HTERT RPE-1 (cell line): Measurements from ENCODE around the gene YY2.
"Not testable (repeated sequence)": the region's sequence is repeated elsewhere in the genome, so short reads cannot be mapped to it uniquely, and the experiment has no call there.

Source experiments
- in situ Hi-C: fragments of 300-500 bp; cut with MboI; formaldehyde crosslinking; loops from 4 replicates; pipeline ENCODE4 v1.14.3; 2020; ENCODE audit warnings: low sequenced_read_pairs

Gene YY2

DNA sequence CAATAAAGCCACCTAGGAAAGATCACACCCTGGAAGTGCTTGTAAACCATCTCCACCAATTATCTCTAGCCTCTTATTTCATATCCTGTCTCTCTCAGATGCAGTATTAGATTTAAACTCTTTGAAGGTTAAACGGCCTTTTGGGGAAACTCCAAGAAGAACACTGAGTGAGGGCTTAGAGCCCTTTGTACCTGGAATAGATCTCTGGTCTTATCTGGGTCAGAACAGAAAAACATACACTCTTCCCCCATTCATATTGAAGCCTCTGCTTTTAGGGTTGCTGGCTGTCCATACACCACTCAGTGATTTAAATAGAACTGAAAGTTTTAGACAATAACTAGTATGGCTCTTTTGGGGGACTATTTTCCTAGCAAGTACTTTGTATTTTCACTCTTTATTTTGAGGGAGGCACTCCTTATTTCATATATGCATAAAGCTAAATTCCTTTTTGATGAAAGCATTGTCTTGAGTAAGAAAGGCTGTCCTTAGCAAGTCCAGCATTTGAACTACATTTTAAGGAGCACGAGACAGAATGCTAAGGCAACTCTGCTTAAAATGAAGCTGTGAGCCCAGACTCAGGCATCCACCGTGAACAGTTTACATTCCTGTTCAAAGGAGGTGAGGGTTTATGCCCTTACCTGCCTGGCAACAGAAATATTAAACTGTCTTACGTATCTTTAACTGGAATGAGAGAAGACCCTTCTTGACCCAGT is 17.4 kb downstream of the YY2 start:
- in situ Hi-C loops = no loop called here

DNA sequence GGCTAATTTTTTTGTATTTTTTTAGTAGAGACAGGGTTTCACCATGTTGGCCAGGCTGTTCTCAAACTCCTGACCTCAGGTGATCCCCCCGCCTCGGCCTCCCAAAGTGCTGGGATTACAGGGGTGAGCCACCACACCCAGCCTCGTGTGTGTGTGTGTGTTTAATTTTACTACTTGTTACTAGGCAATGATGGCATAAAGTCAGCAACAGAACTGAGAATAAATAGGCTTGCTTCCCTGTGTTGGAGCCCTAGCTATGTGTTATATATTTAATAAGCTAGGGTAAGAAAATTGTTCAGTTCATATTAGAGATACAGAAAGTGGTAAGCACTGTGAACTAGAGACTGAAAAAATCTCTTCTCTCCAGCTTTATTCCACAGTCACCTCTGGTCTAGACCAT is 18.4 kb downstream of the YY2 start:
- in situ Hi-C loops = not testable (repeated sequence)

DNA sequence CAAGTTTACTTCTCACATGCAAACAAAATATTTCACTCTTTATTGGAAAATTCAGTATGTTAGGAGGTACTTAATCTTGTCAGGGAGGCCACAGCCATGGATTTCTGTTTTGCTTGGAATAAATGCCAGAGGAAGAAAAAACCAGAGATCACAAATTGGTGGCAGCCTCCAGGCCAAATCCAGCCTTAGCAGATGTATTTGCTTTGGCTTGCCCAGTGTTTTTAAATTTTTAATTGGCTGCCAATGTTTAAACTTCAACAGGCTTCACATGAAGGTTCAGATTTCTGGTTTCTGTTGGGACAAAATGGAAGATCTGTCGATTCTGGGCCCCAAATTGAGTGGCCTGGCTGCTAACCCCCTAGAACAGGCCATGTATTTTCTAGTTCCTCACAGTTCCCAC is 19.2 kb downstream of the YY2 start:
- in situ Hi-C loops = no loop called here

DNA sequence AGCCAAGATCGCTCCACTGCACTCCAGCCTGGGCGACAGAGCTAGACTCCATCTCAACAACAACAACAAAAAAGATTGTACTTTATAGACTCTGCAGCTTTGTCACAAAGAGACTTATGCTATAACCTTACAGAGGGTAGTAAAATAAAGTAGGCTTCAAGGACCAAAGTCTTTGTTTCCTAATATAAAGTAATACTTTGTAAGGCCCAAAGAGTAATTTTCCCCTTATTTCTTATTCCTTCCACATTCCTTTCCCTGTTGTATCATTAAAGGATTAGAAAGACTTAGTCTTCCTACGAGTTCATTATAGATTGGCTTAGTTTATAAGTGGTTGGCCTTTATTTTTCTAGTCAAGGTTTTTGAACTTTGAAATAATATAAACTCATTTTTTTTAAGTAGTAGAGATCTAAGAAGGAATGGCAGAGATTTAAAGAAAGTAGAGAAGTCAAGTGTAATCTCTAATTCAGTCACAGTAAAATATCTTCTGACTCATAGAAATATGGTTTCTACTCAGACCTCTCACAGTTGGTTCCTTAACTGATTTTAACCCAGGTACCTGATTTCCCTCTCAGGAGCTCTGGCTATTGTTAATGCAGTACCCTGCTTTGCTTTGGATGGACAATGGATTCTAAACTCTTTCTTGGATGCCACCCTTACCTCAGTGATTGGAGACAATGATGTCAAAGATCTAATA is 26.2 kb downstream of the YY2 start:
- in situ Hi-C loops = no loop called here

DNA sequence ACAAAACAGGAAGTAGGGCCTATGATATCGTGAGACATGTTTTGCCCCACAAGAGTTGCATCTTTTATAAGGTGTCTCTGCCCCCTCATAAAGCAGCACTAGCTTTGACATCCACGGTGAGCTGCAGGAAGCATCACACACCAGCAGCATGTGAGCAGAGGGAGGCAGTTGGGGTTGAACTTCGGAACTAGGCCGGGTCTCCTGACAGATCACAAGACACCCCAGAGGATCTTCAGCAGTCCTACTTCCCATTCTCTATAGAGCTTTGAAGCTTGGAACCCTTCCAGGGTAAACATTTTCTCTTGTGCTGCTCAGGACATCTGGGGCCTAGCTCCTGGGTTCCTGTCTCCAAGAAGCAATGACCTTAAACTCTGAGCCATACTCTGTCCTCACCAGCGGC is 27.5 kb downstream of the YY2 start:
- in situ Hi-C loops = no loop called here

DNA sequence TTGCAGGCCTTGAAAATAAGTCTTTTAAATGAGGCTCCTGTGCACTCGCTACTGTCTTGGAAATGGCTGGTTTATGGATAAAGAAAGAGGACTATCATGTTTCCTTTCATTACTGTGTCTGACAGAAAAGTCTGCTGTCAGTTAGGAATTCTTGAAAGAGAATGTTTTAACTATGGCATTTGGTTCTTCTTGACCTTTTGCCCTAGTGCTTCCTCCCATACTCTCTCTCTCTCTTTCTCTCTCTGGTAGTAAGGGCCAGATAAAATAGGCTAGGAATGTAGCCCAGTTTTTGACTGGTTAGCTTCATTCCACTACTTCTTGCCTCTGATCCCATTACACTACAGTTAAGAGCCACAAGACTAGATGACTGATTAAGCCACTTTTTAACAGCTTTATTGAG is 29.8 kb downstream of the YY2 start:
- in situ Hi-C loops = no loop called here

DNA sequence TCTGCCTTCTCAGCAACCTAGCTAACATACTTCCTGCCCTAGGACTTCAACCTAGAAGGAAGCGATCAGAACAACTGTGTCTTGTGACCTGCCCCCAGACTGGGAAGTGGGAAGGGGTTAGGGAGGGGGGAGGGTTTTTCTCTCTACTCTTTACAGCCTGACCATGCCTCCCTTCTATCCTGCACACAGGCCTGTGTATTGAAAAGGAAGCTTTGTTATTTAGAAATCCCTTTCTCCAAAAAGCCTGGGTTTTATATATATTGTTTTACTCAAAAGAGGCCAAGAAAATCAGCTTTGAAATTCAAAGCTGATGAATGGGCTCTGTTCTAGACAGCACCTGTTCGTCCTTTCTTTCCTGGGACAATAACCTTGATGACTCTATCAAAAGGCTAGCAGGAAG is 49.5 kb downstream of the YY2 start:
- in situ Hi-C loops = no loop called here

DNA sequence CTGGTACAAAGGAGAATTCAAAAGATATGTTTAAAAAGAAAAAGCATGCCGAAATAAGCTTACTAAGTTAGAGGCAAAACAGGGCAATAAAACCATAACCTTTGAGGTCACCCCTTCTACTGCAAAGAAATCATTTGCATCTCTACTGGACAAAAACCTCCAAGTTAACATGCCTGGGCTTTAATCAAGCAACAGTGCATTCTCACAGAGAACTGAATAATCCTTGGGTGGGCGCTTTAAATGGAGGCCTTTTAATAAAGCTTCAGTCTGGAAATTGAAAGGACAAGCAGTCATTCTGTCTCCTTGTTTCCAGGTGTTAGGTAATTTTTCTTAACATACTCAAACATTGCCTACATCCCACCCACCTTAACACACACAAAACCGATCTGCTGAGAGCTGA is 50.2 kb downstream of the YY2 start:
- in situ Hi-C loops = no loop called here

DNA sequence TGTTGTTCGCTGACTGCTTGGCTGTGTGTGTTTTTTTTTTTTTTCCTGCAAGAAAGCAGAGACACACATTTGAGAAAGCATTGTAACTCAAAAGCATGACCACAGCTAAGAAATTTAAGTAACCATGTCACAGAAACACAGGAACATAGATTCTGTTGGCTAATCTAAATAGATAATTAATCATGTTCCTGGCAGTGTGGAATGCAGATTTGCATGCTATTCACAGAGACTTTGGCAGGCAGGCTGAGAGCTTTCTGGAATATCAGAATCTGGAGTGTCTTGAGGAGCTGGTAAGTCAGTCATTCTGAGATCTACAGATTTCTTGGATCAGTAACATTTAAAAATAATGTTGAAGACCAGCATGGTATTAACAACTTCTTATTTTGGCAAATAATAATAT is 51.5 kb downstream of the YY2 start:
- in situ Hi-C loops = no loop called here
